ENCODE measurements around the gene PAK1. TPM values are rescaled to one million over a fixed set of nuclear protein-coding genes. Genes with fewer than 3 reads are reported as not detected.

The PAK1 gene
- total and polyA plus RNA-seq, 9 of the 15 experiments (the other 6 are each of a cell fraction or from before 2014, with no cell fraction given): 0.52 to 11.7 (median 1.9) TPM

DNA sequence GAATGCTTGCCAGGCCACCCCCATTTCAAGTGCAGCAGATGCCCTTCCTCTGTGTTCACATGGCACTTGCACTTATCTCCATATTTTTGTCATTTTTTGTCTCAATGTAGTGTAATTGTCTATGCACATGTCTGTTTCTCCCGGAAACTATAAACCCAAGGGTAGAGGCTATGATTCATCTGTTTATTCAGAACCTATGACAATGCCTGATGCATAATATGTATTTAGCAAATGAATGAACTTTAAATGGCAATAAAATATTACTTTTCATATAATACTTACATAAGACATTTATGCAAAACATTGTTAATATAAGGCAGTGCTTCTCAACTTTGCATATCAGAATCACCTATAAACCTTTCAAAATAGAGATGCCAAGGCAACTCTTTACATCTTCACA is 6.7 kb downstream of the PAK1 start:
- H3K9me1 ChIP-seq (ENCODE audit: control insufficient read depth, insufficient read depth, low read length): no peaks in the 10 kb centered on the region
- POLR2A ChIA-PET: interaction anchor here (0.6 kb wide), 1 partner anchor 963 kb away, joined by 3 read pairs; no protein-coding TSS in a partner anchor
- H3K79me2 ChIP-seq (ENCODE audit: control insufficient read depth, insufficient read depth, low read length): no peaks in the 10 kb centered on the region
- in situ Hi-C loops (cut with MboI) (no loop called here), intact Hi-C loops (cut with micrococcal nuclease) (no loop called here)
- no peaks in the 10 kb centered on the region for H3K36me3 ChIP-seq (ENCODE audit: control insufficient read depth, insufficient read depth, low read length)
- H3K4me2 ChIP-seq (ENCODE audit: insufficient read depth, low read length): no peak overlapping the region
- H4K20me1 ChIP-seq (replicated peaks; ENCODE audit: control insufficient read depth, insufficient read depth, low read length): no peaks in the 10 kb centered on the region
- peaks cover 0 to 6% of the 10 kb centered on the region in 2 experiments; a peak in 2 of 5 replicates for H3K27me3 ChIP-seq (ENCODE audit: control insufficient read depth in 2 of 2, insufficient read depth in 2 of 2, low read length in 2 of 2)
- CTCF ChIA-PET (ENCODE audit: low intra/inter-chr PET ratio): interaction anchor here (0.7 kb wide), 1 partner anchor 20 kb away, joined by 3 read pairs; no protein-coding TSS in a partner anchor
- no peak overlapping the region for H3K9ac ChIP-seq (ENCODE audit: insufficient read depth in 1 of 2, low read depth in 2 of 2, low read length in 2 of 2)
- H2AFZ ChIP-seq (ENCODE audit: low read depth, low read length): no peak overlapping the region
- no peaks in the 10 kb centered on the region for H3K9me3 ChIP-seq (replicated peaks; ENCODE audit: control insufficient read depth, insufficient read depth, low read depth, low read length)
- no peak for FAIRE-seq
- no peak for DNase-seq (ENCODE audit: extremely low read depth in 1 of 4, low spot score in 3 of 4)
- no peak overlapping the region for H3K27ac ChIP-seq (ENCODE audit: extremely low read depth, low read depth, low read length)
- 0% methylated on average over 1 of the region's 1 CpG for WGBS (ENCODE audit: insufficient coverage, low coverage, missing lambda C conversion rate)
- H3K4me3 ChIP-seq: no peak overlapping the region
- H3K4me1 ChIP-seq (replicated peaks in 1 of 2; ENCODE audit: control insufficient read depth in 2 of 2, insufficient read depth in 2 of 2, low read length in 2 of 2): no peaks in the 10 kb centered on the region
- BruUV-seq (replicated peaks): no TSS peak
- ATAC-seq: no peak
- TF ChIP-seq SAP30 (IDR thresholded peaks at IDR 0.05; ENCODE audit: borderline replicate concordance, insufficient read depth, low read depth, low read length, poor library complexity, severe bottlenecking) (no peak), PRDM10 (IDR thresholded peaks at IDR 0.05; ENCODE audit: partially characterized antibody) (no peak), MGA (IDR thresholded peaks at IDR 0.05) (no peak)
